ENCODE data around the gene GABARAPL1.
"Not testable (repeated sequence)": the region's sequence is repeated elsewhere in the genome, so short reads cannot be mapped to it uniquely, and the experiment has no call there.

GABARAPL1 gene

GRCh38 chr12:10221846-10222245 lies 9.2 kb downstream of the GABARAPL1 start:
- H3K4me3 ChIP-seq (replicated peaks; ENCODE audit: low read depth, low read length) = no peak overlapping the region
- no peak for TF ChIP-seq CTCF (IDR thresholded peaks at IDR 0.05; ENCODE audit: insufficient read depth, low read length, poor library complexity, severe bottlenecking)
- H3K36me3 ChIP-seq (ENCODE audit: control insufficient read depth, insufficient read depth, low read length) = no peaks in the 10 kb centered on the region
- no peak for DNase-seq (ENCODE audit: extremely low read depth, insufficient read length)
- no peaks in the 10 kb centered on the region; the same call in 1 of the 2 replicates for H3K27me3 ChIP-seq (replicated peaks; ENCODE audit: control insufficient read depth, insufficient read depth, low read length)

- TF ChIP-seq CTCF (IDR thresholded peaks at IDR 0.05; ENCODE audit: insufficient read depth, low read length, poor library complexity, severe bottlenecking) = no peak
- no peaks in the 10 kb centered on the region for H3K36me3 ChIP-seq (ENCODE audit: control insufficient read depth, insufficient read depth, low read length)
Measured at GRCh38 chr12:10223208-10223607, 10.5 kb downstream of the GABARAPL1 start.

GRCh38 chr12:10225426-10225825 lies 12.7 kb downstream of the GABARAPL1 start:
- H3K36me3 ChIP-seq (ENCODE audit: control insufficient read depth, insufficient read depth, low read length); H3K4me3 ChIP-seq (replicated peaks; ENCODE audit: low read depth, low read length); H3K27me3 ChIP-seq (replicated peaks; ENCODE audit: control insufficient read depth, insufficient read depth, low read length); DNase-seq (ENCODE audit: extremely low read depth, insufficient read length): not testable (repeated sequence)

More at GRCh38 chr12:10223208-10223607, 10.5 kb downstream of the GABARAPL1 start:
- no peaks in the 10 kb centered on the region; the same call in 1 of the 2 replicates for H3K27me3 ChIP-seq (replicated peaks; ENCODE audit: control insufficient read depth, insufficient read depth, low read length)
- DNase-seq (ENCODE audit: extremely low read depth, insufficient read length) = no peak
- no peak overlapping the region for H3K4me3 ChIP-seq (replicated peaks; ENCODE audit: low read depth, low read length)

DNA sequence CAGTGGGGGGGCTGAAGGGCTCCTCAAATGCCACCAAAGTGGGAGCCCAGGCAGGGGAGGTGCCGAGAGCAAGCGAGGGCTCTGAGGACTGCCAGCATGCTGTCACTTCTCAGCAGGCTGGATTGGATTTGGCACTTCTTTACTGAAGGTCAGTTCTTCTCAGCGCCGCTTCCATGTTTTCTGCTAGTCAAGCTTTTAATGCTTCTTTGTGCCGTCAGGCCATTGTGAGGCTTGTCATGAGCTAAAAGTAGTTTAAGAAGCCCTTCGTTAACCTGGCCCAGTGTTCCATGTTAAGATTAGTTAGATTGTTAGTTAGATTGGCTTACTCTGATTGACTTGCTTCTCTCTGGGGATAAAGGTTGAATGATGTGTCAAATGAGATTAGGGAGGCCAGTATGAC lies 13.4 kb downstream of the GABARAPL1 start:
- H3K36me3 ChIP-seq (ENCODE audit: control insufficient read depth, insufficient read depth, low read length) = no peaks in the 10 kb centered on the region
- TF ChIP-seq CTCF (IDR thresholded peaks at IDR 0.05; ENCODE audit: insufficient read depth, low read length, poor library complexity, severe bottlenecking) = no peak
- DNase-seq (ENCODE audit: extremely low read depth, insufficient read length) = no peak
- no peaks in the 10 kb centered on the region; the same call in 1 of the 2 replicates for H3K27me3 ChIP-seq (replicated peaks; ENCODE audit: control insufficient read depth, insufficient read depth, low read length)
- no peak overlapping the region for H3K4me3 ChIP-seq (replicated peaks; ENCODE audit: low read depth, low read length)

- TF ChIP-seq CTCF (IDR thresholded peaks at IDR 0.05; ENCODE audit: insufficient read depth, low read length, poor library complexity, severe bottlenecking) = no peak
- H3K27me3 ChIP-seq (replicated peaks; ENCODE audit: control insufficient read depth, insufficient read depth, low read length) = no peaks in the 10 kb centered on the region; the same call in 1 of the 2 replicates
- H3K4me3 ChIP-seq (replicated peaks; ENCODE audit: low read depth, low read length) = no peak overlapping the region
- DNase-seq (ENCODE audit: extremely low read depth, insufficient read length) = no peak
- no peaks in the 10 kb centered on the region for H3K36me3 ChIP-seq (ENCODE audit: control insufficient read depth, insufficient read depth, low read length)
Measured at GRCh38 chr12:10226731-10227130, 14.1 kb downstream of the GABARAPL1 start.

- TF ChIP-seq CTCF (IDR thresholded peaks at IDR 0.05; ENCODE audit: insufficient read depth, low read length, poor library complexity, severe bottlenecking) = no peak
- Histone ChIP-seq H3K27me3 (replicated peaks; ENCODE audit: control insufficient read depth, insufficient read depth, low read length) (no peaks in the 10 kb centered on the region; the same call in 1 of the 2 replicates), H3K36me3 (ENCODE audit: control insufficient read depth, insufficient read depth, low read length) (no peaks in the 10 kb centered on the region), H3K4me3 (replicated peaks; ENCODE audit: low read depth, low read length) (no peak overlapping the region)
- DNase-seq (ENCODE audit: extremely low read depth, insufficient read length) = no peak
Measured at GRCh38 chr12:10227648-10228047, 15.0 kb downstream of the GABARAPL1 start.

Data from GM06990 (cell line).